BE2C (cell line): ENCODE results near the gene MAST2.

Experiments used
- DNase-seq: peaks from one replicate; pipeline ENCODE4 v3.0.0-alpha.2; 2020
- H3K27me3 ChIP-seq: fragments of 250-450 bp; sonication (Bioruptor Pico); 2 replicates; pipeline ENCODE4 v1.5.1; 2020; ENCODE audit warnings: mild to moderate bottlenecking
- H3K36me3 ChIP-seq: fragments of 250-450 bp; sonication (Bioruptor Pico); 2 replicates; pipeline ENCODE4 v1.5.1; 2020; ENCODE audit warnings: mild to moderate bottlenecking
- H3K4me1 ChIP-seq: fragments of 250-450 bp; sonication (Bioruptor Pico); 2 replicates; pipeline ENCODE4 v1.5.1; 2020
- H3K4me3 ChIP-seq: 2 replicates; pipeline ENCODE4 v1.5.1; 2011; ENCODE audit warnings: low read depth, low read length
- H3K9me3 ChIP-seq: fragments of 250-450 bp; sonication (Bioruptor Pico); 2 replicates; pipeline ENCODE4 v1.5.1; 2020
- TF ChIP-seq, protein P1 (sequence below): IDR thresholded peaks from 2 replicates; pipeline ENCODE4 v1.5.1; 2012; ENCODE audit warnings: mild to moderate bottlenecking, low read depth, low read length

The MAST2 gene

DNA sequence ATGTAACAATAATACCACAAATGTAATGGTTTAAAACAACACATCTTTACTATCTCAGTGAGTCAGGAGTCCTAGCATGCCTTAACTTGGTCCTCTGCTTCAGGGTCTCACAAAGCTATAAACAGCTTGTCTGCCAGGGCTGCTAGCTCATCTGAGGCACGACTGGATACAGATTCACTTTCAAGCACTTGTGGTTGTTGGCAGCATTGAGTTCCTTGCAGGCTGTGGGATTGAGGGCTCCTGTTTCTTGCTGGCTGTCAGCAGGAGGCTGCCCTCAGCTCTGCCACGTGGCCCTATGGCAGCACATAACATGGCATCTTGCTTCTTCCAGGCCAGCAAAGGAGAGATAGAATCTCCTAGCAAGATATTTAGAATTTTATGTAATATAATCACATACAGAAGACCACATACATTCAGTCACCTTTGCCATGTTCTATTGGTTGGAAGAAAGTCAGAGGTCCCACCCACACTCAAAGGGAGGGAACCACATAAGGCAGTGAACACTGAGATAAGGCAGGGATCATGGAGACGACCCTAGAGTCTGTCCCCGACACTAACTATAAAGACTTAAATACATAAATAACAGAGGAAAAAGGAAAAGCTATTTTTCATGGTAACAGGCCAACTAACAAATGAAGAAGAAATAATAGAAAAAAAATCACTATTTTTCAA lies 34.0 kb upstream of the MAST2 start:
- Histone ChIP-seq H3K36me3 (no peaks in the 10 kb centered on the region), H3K4me3 (no peak overlapping the region), H3K9me3 (no peaks in the 10 kb centered on the region), H3K27me3 (no peaks in the 10 kb centered on the region), H3K4me1 (no peaks in the 10 kb centered on the region)
- DNase-seq: no peak
- TF ChIP-seq, protein P1, sequence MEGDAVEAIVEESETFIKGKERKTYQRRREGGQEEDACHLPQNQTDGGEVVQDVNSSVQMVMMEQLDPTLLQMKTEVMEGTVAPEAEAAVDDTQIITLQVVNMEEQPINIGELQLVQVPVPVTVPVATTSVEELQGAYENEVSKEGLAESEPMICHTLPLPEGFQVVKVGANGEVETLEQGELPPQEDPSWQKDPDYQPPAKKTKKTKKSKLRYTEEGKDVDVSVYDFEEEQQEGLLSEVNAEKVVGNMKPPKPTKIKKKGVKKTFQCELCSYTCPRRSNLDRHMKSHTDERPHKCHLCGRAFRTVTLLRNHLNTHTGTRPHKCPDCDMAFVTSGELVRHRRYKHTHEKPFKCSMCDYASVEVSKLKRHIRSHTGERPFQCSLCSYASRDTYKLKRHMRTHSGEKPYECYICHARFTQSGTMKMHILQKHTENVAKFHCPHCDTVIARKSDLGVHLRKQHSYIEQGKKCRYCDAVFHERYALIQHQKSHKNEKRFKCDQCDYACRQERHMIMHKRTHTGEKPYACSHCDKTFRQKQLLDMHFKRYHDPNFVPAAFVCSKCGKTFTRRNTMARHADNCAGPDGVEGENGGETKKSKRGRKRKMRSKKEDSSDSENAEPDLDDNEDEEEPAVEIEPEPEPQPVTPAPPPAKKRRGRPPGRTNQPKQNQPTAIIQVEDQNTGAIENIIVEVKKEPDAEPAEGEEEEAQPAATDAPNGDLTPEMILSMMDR: no peak

DNA sequence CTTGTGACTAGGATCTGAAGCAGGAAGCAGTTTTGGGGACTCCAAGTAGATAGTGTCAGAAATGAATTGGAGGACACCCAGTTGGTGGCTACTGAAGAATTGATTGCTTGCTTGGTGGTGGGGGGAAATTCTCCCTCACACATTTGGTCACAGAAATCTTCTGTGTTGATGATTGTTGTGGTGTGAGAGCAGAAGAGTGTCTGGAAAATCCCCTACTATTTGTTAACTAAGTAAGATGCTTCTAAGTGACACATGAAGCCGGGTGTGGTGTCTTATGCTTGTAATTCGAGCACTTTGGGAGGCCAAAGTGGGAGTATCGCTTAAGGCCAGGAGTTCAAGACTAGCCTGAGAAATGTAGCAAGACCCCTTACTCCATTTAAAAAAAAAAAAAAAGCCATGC lies 30.4 kb upstream of the MAST2 start:
- Histone ChIP-seq H3K4me3 (no peak overlapping the region), H3K4me1 (no peaks in the 10 kb centered on the region), H3K36me3 (no peaks in the 10 kb centered on the region), H3K27me3 (no peaks in the 10 kb centered on the region), H3K9me3 (no peaks in the 10 kb centered on the region)
- no peak for DNase-seq
- TF ChIP-seq, protein P1: no peak

DNA sequence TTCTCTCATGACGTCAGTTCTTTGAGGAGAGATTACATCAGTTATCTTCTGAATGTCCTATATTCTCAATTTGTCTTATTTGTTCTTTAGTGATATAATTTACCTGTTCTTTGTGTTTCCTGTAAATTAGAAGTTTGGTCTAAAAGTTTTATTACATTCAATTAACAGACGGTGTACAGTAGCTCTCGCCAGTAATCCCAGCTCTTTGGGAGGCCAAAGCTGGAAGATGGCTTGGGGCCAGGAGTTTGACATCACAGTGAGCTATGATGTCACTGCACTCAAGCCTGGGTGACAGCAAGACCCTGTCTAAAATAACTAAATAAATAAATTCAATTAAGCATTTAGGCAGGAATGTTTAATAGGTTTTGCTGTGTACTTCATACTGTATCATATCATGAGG lies 27.6 kb upstream of the MAST2 start:
- Histone ChIP-seq H3K4me3 (no peak overlapping the region), H3K36me3 (no peaks in the 10 kb centered on the region), H3K27me3 (no peaks in the 10 kb centered on the region), H3K4me1 (no peaks in the 10 kb centered on the region), H3K9me3 (no peaks in the 10 kb centered on the region)
- TF ChIP-seq, protein P1: no peak
- DNase-seq: no peak

DNA sequence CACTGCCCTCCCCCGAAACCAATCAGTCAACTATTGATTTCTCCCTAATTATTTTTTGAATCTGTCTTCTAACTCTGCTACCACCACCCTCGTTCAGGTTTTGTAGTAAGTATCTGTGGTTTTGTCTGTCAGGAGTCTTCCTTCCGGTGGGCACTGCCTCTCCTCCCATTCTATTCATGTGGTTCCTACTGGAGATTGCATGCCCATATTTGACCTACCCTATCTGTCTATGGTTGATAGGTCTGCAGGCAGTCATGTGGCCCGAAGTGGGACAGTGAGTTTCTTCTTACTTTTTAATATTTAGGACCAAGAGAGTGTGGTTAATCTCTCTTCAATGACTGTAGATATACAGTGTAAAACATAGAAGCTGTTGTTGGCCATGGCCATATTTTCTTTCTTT lies 17.8 kb upstream of the MAST2 start:
- no peak overlapping the region for H3K4me3 ChIP-seq
- TF ChIP-seq, protein P1: no peak
- no peaks in the 10 kb centered on the region for H3K4me1 ChIP-seq
- DNase-seq: no peak
- H3K36me3 ChIP-seq: no peaks in the 10 kb centered on the region
- H3K27me3 ChIP-seq: no peaks in the 10 kb centered on the region
- H3K9me3 ChIP-seq: no peaks in the 10 kb centered on the region

DNA sequence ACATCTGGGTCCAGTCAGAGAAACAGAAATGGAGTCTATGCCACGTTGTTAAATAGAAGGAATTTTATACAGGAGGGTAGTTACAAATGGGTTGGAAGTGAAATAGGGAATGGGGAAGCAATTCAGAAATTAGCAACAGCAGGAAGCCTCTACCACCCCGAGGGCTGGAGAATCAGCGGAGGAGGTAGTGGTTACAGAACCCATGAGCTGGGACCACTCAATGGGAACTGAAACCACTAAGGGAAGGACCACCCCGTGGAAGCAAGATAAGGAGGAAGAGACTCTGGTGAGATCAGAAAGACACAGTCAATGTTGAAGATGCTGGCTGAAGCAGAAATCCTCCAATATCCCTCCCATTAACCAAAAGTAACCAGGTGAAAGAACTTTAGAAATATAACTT lies 15.5 kb upstream of the MAST2 start:
- no peak overlapping the region for H3K4me3 ChIP-seq
- H3K4me1 ChIP-seq: no peaks in the 10 kb centered on the region
- TF ChIP-seq, protein P1: no peak
- H3K36me3 ChIP-seq: no peaks in the 10 kb centered on the region
- no peaks in the 10 kb centered on the region for H3K9me3 ChIP-seq
- H3K27me3 ChIP-seq: no peaks in the 10 kb centered on the region
- DNase-seq: no peak

DNA sequence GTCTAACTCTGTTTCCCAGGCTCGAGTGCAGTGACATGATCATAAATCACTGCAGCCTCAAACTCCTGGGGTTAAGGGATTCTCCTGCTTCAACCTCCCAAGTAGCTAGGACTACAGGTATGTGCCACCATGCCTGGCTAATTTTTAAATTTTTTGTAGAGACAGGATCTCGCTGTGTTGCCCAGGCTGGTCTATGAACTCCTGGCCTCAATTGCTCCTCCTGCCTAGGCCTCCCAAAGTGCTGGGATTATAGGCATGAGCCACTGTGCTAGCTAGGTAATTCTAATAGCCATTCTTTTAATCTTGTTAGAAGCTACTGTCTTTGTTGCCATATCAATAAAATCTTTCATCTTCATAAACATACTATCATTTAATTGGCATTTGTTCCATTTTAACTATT lies 13.8 kb upstream of the MAST2 start:
- no peaks in the 10 kb centered on the region for H3K9me3 ChIP-seq

More for the DNA sequence above, 13.8 kb upstream of the MAST2 start:
- TF ChIP-seq, protein P1: no peak
- no peak for DNase-seq
- Histone ChIP-seq H3K27me3 (no peaks in the 10 kb centered on the region), H3K4me3 (no peak overlapping the region), H3K4me1 (no peaks in the 10 kb centered on the region), H3K36me3 (no peaks in the 10 kb centered on the region)
